Activated gamma-delta T cell treated with Interleukin-2 at 50 U/mL for 16 hours (primary cell): Measurements from ENCODE around the gene RAD50.

Source experiments
- DNase-seq: peaks from one replicate; pipeline ENCODE4 v3.0.0-alpha.2; 2020

The RAD50 gene

GRCh38 chr5:132637241-132637640 lies 80.5 kb downstream of the RAD50 start:
- no peak for DNase-seq

GRCh38 chr5:132639706-132640130 lies 82.9 kb downstream of the RAD50 start:
- DNase-seq, result no peak

GRCh38 chr5:132640613-132641012 lies 83.8 kb downstream of the RAD50 start:
- no peak for DNase-seq

GRCh38 chr5:132641241-132641723 lies 84.5 kb downstream of the RAD50 start:
- DNase-seq, result no peak

- DNase-seq, result no peak
Observed at GRCh38 chr5:132641841-132642240, 85.1 kb downstream of the RAD50 start.

GRCh38 chr5:132644177-132644576 lies 87.4 kb downstream of the RAD50 start:
- DNase-seq, result no peak

GRCh38 chr5:132646583-132647266 lies 89.9 kb downstream of the RAD50 start:
- DNase-seq, result no peak

- DNase-seq, result no peak
Observed at GRCh38 chr5:132647473-132647872, 90.7 kb downstream of the RAD50 start.

- no peak for DNase-seq
Observed at GRCh38 chr5:132648355-132648754, 91.6 kb downstream of the RAD50 start.

GRCh38 chr5:132651838-132652469 lies 95.2 kb downstream of the RAD50 start:
- no peak for DNase-seq

- no peak for DNase-seq
Observed at GRCh38 chr5:132653716-132654115, 96.9 kb downstream of the RAD50 start.

- peak; percentile 23 for DNase-seq
Observed at GRCh38 chr5:132655821-132656773, 99.3 kb downstream of the RAD50 start.

GRCh38 chr5:132656774-132657355 lies 100.1 kb downstream of the RAD50 start:
- no peak for DNase-seq

GRCh38 chr5:132657676-132658380 lies 101.1 kb downstream of the RAD50 start, which contains the start of gene IL13:
IL13 (plus strand) TSS chr5:132658173; CDS start chr5:132658187, 14 bp downstream.
- DNase-seq, result no peak

- DNase-seq, result no peak
Observed at GRCh38 chr5:132658381-132659302, 101.9 kb downstream of the RAD50 start.

- no peak for DNase-seq
Observed at GRCh38 chr5:132659598-132660493, 103.1 kb downstream of the RAD50 start.

GRCh38 chr5:132661231-132662003 lies 104.6 kb downstream of the RAD50 start:
- DNase-seq, result no peak

- DNase-seq, result no peak
Observed at GRCh38 chr5:132662004-132662401, 105.2 kb downstream of the RAD50 start.
